ENCODE data around the gene EHBP1L1.

- no peak for TF ChIP-seq POLR2AphosphoS5 (IDR thresholded peaks at IDR 0.05; ENCODE audit: low read depth, low read length)
- no peak for TF ChIP-seq BRCA1 (IDR thresholded peaks at IDR 0.05; ENCODE audit: low read depth, low read length)
- no peak for TF ChIP-seq RNF2 (IDR thresholded peaks at IDR 0.05; ENCODE audit: borderline replicate concordance, low read depth, low read length, missing control alignments, poor library complexity, severe bottlenecking)
- TF ChIP-seq YY1 (IDR thresholded peaks at IDR 0.05; ENCODE audit: low read depth, low read length): no peak
- no peak for TF ChIP-seq USF2 (IDR thresholded peaks at IDR 0.05; ENCODE audit: low read length)
- TF ChIP-seq CHD1 (IDR thresholded peaks at IDR 0.05; ENCODE audit: low read depth, low read length): no peak
- TF ChIP-seq ATF2 (IDR thresholded peaks at IDR 0.05; ENCODE audit: low read length): no peak
- TF ChIP-seq RFX5 (IDR thresholded peaks at IDR 0.05; ENCODE audit: borderline replicate concordance, low read depth, low read length): no peak
- TF ChIP-seq RAD21 (IDR thresholded peaks at IDR 0.05 in 1 of 2, conservative IDR thresholded peaks at IDR 0.05 in 1 of 2; ENCODE audit: low read depth in 2 of 2, low read length in 2 of 2): no peak
- no peak for TF ChIP-seq CTCF (IDR thresholded peaks at IDR 0.05; ENCODE audit: control extremely low read depth in 1 of 3, insufficient read depth in 1 of 3, low read depth in 1 of 3, low read length in 3 of 3)
- no peak for TF ChIP-seq POLR2A (IDR thresholded peaks at IDR 0.05; ENCODE audit: control extremely low read depth in 1 of 2, low read depth in 2 of 2, low read length in 2 of 2)
Measured at GRCh38 chr11:65630215-65630614, 54.4 kb downstream of the EHBP1L1 start.
